GM06990 (cell line): ENCODE measurements around the gene SNPH.

ENCODE experiments used
- DNase-seq: peaks from one replicate; pipeline ENCODE4 v3.0.0-alpha.2; 2011; ENCODE audit not compliant: insufficient read length; ENCODE audit errors: extremely low read depth
- H3K27me3 ChIP-seq: replicated peaks from 2 replicates; pipeline ENCODE4 v1.6.0; 2011; ENCODE audit warnings: low read length; ENCODE audit not compliant: control insufficient read depth, insufficient read depth
- H3K36me3 ChIP-seq: 2 replicates; pipeline ENCODE4 v1.5.1; 2011; ENCODE audit warnings: low read length; ENCODE audit not compliant: control insufficient read depth, insufficient read depth
- H3K4me3 ChIP-seq: replicated peaks from 2 replicates; pipeline ENCODE4 v1.5.1; 2011; ENCODE audit warnings: low read depth, mild to moderate bottlenecking, control low read depth, low read length
- TF ChIP-seq, protein P1 (sequence below): IDR thresholded peaks from 2 replicates; pipeline ENCODE4 v1.5.1; 2011; ENCODE audit warnings: low read length, control low read depth, mild to moderate bottlenecking, inconsistent platforms; ENCODE audit not compliant: insufficient read depth, poor library complexity, severe bottlenecking

Gene SNPH

DNA sequence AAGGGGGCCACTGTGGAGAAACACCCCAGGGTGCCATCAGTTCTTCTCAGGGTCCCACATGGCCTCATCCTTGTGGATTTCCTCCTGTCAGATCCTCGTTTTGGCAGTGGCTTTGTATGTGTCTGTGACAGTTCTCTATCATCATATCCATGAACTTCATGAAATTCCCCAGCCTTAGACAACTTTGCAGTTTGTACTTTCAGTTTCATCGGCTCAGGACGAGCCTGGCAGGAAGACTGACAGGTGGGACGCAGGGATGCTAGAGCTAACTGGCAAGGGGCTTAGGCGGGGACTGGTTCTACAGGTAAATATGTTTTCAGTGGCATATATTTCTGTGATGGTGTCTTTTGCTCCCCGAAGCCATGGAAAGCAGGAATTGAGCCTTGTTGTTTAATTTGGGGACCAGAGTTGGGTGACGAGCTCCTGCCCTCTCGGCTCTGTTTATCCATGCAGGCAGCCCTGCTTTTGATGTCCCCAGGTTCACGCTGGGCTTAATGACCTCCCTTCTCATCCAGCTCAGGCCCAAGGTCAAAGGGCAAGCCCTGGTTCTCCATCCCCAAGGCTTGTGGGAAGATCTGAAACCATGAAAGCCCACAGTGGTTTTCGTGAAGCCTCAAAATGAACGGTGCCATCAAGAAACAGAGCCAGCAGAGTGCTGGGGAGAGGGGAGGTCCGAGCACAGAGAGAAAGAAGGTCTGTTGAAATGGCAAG is 51.6 kb downstream of the SNPH start:
- TF ChIP-seq, protein P1, sequence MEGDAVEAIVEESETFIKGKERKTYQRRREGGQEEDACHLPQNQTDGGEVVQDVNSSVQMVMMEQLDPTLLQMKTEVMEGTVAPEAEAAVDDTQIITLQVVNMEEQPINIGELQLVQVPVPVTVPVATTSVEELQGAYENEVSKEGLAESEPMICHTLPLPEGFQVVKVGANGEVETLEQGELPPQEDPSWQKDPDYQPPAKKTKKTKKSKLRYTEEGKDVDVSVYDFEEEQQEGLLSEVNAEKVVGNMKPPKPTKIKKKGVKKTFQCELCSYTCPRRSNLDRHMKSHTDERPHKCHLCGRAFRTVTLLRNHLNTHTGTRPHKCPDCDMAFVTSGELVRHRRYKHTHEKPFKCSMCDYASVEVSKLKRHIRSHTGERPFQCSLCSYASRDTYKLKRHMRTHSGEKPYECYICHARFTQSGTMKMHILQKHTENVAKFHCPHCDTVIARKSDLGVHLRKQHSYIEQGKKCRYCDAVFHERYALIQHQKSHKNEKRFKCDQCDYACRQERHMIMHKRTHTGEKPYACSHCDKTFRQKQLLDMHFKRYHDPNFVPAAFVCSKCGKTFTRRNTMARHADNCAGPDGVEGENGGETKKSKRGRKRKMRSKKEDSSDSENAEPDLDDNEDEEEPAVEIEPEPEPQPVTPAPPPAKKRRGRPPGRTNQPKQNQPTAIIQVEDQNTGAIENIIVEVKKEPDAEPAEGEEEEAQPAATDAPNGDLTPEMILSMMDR, result no peak
- no peak for DNase-seq
- no peaks in the 10 kb centered on the region for H3K36me3 ChIP-seq
- no peak overlapping the region for H3K4me3 ChIP-seq
- H3K27me3 ChIP-seq, result no peaks in the 10 kb centered on the region

DNA sequence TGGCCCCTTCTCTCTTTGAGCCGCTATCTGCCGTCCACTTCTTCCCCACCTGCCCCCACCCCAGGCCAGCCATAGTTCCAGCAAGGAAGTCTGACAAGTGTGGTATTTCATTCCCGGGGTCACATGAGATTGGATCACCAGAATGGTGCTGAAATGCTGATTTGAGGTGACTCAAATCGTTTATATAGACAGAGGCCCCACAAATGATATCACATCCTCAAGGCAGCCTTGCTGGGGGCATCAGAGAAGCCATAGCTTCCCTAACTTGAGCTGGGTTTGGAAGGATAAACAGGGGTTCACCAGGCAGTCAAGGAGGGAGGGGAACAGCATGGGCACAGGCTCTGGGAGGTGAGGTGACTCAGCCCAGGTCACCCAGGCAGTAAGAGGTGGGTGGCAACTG is 53.0 kb downstream of the SNPH start:
- Histone ChIP-seq H3K4me3 (no peak overlapping the region), H3K36me3 (no peaks in the 10 kb centered on the region), H3K27me3 (no peaks in the 10 kb centered on the region)
- TF ChIP-seq, protein P1, result no peak
- DNase-seq, result no peak

DNA sequence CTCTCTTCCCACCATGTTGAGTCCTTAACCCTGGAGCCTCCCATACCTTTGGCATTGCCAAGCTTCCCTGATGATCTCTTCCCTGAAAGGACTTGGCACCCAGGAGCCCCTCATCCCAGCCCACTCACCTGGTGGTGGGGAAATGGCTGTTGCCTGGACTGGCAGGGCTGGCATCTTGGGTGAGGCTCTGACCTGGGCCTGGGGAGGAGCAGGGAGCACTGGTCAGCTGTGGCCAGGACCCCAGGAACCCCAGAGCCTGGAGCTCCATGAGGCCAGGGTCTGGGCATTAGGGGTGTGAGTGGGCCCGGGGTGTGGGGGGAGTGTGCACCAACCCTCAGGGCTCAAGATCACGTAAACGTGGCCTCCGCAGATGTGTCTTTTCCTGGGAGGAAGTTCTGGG is 53.4 kb downstream of the SNPH start:
- no peaks in the 10 kb centered on the region for H3K27me3 ChIP-seq
- no peak overlapping the region for H3K4me3 ChIP-seq
- no peak for DNase-seq
- TF ChIP-seq, protein P1, result no peak
- H3K36me3 ChIP-seq, result no peaks in the 10 kb centered on the region

GRCh38 chr20:1320016-1320415 is 53.9 kb downstream of the SNPH start:
- no peak overlapping the region for H3K4me3 ChIP-seq
- TF ChIP-seq, protein P1, result no peak
- H3K36me3 ChIP-seq, result no peaks in the 10 kb centered on the region
- H3K27me3 ChIP-seq, result no peaks in the 10 kb centered on the region
- no peak for DNase-seq

DNA sequence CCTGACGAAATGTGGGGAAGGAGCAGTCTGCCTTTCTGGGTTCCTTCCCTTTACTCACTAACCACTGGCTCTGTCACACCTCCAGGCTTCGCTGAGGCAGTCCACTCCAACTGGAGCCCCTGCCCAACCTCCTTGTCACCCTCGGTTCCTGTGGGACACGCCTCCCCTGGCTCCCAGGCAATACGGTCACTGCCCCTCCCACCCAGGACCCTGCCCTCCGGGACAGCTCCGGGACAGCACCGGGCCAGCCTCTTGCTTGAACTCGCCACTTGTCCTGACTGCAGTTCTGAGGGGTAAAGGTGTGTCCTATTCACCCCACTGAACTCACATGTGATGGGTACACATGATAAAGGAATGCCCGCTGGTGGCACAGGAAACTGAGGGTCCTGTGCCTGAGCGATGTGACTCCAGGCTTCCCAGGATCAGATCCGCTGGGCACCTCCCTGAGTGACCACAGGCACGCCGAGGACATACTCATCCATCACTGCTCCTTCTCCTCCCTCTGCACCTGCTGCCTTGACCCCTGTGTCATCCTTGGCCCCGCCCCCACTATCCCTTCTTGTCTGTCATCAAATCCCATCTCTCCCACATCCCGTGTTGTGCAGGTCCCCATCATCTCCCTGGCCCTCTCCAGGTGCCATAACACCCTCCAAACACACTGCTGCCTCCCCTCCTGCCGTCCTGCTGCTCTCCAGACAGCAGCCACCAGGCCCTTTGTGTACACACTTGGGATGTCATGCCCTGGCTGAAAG is 55.0 kb downstream of the SNPH start:
- TF ChIP-seq, protein P1, result no peak
- Histone ChIP-seq H3K4me3 (no peak overlapping the region), H3K27me3 (no peaks in the 10 kb centered on the region), H3K36me3 (no peaks in the 10 kb centered on the region)
- no peak for DNase-seq
